HuH-7.5 (cell line): ENCODE results near the gene TRIO.

Experiments
- DNase-seq: peaks from one replicate; pipeline ENCODE4 v3.0.0; 2011; ENCODE audit warnings: low spot score

The TRIO gene

GRCh38 chr5:14168144-14168792 is 25.1 kb downstream of the TRIO start:
- no peak for DNase-seq

GRCh38 chr5:14168793-14169262 is 25.7 kb downstream of the TRIO start:
- no peak for DNase-seq

GRCh38 chr5:14171046-14171445 is 27.9 kb downstream of the TRIO start:
- no peak for DNase-seq

GRCh38 chr5:14171621-14172020 is 28.5 kb downstream of the TRIO start:
- no peak for DNase-seq

GRCh38 chr5:14172149-14172795 is 29.1 kb downstream of the TRIO start:
- no peak for DNase-seq

GRCh38 chr5:14173377-14174229 is 30.5 kb downstream of the TRIO start:
- no peak for DNase-seq

- DNase-seq = no peak
Observed at GRCh38 chr5:14174230-14174636, 31.1 kb downstream of the TRIO start.

- no peak for DNase-seq
Observed at GRCh38 chr5:14175381-14175780, 32.2 kb downstream of the TRIO start.

- no peak for DNase-seq
Observed at GRCh38 chr5:14176888-14177287, 33.7 kb downstream of the TRIO start.

- no peak for DNase-seq
Observed at GRCh38 chr5:14177634-14178033, 34.5 kb downstream of the TRIO start.

GRCh38 chr5:14178091-14178490 is 34.9 kb downstream of the TRIO start:
- no peak for DNase-seq

- DNase-seq = no peak
Observed at GRCh38 chr5:14178671-14179211, 35.6 kb downstream of the TRIO start.

- no peak for DNase-seq
Observed at GRCh38 chr5:14179446-14179845, 36.3 kb downstream of the TRIO start.

GRCh38 chr5:14180437-14180836 is 37.3 kb downstream of the TRIO start:
- no peak for DNase-seq

GRCh38 chr5:14181299-14181968 is 38.3 kb downstream of the TRIO start:
- no peak for DNase-seq

GRCh38 chr5:14182761-14183160 is 39.6 kb downstream of the TRIO start:
- no peak for DNase-seq

GRCh38 chr5:14183187-14183939 is 40.2 kb downstream of the TRIO start:
- no peak for DNase-seq

GRCh38 chr5:14184082-14184481 is 40.9 kb downstream of the TRIO start:
- no peak for DNase-seq

- DNase-seq = no peak
Observed at GRCh38 chr5:14184725-14185124, 41.6 kb downstream of the TRIO start.

GRCh38 chr5:14185326-14186058 is 42.4 kb downstream of the TRIO start:
- DNase-seq = no peak
